ENCODE data around the gene MDM4.

- TF ChIP-seq SP1 (IDR thresholded peaks at IDR 0.05) (no peak), ELF4 (IDR thresholded peaks at IDR 0.05) (no peak), CTBP1 (IDR thresholded peaks at IDR 0.05; ENCODE audit: borderline replicate concordance) (no peak), BHLHE40 (IDR thresholded peaks at IDR 0.05; ENCODE audit: borderline replicate concordance) (no peak), ZNF384 (IDR thresholded peaks at IDR 0.05) (no peak), FOXM1 (IDR thresholded peaks at IDR 0.05; ENCODE audit: borderline replicate concordance) (no peak), TARDBP (IDR thresholded peaks at IDR 0.05) (no peak), NFRKB (IDR thresholded peaks at IDR 0.05) (no peak), SUZ12 (IDR thresholded peaks at IDR 0.05) (no peak)
These were observed 54.9 kb downstream of the MDM4 start for GRCh38 chr1:204571128-204571527.
